Measurements from ENCODE around the gene TMEM255B.

DNA sequence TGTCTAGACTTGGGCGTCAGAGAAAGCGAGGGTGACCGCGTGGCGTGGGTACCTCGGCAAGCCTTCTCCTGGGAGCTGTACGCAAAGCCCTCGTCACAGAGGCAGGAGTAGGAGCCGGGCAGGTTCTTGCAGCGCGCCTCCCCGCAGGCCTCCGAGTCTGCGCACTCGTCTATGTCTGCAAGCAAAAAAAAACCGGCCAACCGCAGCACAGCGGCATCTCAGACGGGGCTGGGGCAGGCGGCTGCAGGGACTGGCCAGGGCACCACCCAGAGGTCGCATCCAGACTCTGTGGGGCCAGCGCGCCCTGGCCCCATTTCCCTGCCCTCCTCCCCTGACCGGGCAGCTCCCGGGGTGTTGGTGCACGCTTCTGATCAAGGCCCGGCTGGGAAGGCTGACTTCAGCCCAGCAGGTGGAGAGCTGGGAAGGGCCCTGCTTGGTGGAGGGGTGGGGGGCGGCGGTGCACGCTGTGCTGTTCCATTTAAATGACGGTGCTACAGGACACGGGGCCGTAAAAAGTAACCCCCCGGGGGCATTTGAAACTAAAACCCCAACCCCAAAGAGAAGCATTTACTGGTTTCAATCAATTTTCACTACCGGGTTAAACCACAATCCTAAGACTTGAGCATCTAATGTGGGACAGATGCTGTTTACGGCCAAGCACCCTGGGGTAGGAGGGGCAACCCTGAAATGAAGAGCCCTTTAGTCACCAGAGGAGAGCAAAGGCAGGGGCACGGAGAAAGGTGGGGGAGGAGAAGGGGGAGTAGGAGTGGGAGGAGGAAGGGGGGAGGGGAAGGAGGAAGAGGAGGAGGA, 76.6 kb downstream of the TMEM255B start:
- TF ChIP-seq, protein P1, sequence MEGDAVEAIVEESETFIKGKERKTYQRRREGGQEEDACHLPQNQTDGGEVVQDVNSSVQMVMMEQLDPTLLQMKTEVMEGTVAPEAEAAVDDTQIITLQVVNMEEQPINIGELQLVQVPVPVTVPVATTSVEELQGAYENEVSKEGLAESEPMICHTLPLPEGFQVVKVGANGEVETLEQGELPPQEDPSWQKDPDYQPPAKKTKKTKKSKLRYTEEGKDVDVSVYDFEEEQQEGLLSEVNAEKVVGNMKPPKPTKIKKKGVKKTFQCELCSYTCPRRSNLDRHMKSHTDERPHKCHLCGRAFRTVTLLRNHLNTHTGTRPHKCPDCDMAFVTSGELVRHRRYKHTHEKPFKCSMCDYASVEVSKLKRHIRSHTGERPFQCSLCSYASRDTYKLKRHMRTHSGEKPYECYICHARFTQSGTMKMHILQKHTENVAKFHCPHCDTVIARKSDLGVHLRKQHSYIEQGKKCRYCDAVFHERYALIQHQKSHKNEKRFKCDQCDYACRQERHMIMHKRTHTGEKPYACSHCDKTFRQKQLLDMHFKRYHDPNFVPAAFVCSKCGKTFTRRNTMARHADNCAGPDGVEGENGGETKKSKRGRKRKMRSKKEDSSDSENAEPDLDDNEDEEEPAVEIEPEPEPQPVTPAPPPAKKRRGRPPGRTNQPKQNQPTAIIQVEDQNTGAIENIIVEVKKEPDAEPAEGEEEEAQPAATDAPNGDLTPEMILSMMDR (IDR thresholded peaks at IDR 0.05): no peak
- TF ChIP-seq POLR2A (IDR thresholded peaks at IDR 0.05): no peak
- TF ChIP-seq EP300 (IDR thresholded peaks at IDR 0.05): no peak
